Spleen (tissue), 7 donors: ENCODE measurements around the gene MEX3D.

Experiments
- CTCF ChIP-seq, 11 experiments: fragments of 200-600 bp in 7 of 11; fragments of 450-650 bp in 4 of 11; sonication (generic) in 4 of 11; IDR thresholded peaks in 8 of 11; conservative IDR thresholded peaks in 3 of 11; 1 replicate in 7 of 11; 2 replicates in 4 of 11; pipeline versions ENCODE4 v1.4.0 to v1.8.0; 2016 to 2021; ENCODE audit warnings: antibody characterized with exemption in 11 of 11, inconsistent platforms in 4 of 11, mild to moderate bottlenecking in 1 of 11
- POLR2A ChIP-seq, 3 donors: fragments of 450-650 bp; IDR thresholded peaks; one replicate each; pipeline ENCODE4 v1.5.1; 2017; ENCODE audit warnings: antibody characterized with exemption in 3 of 3, mild to moderate bottlenecking in 1 of 3
- POLR2AphosphoS5 ChIP-seq, 3 donors: sonication (generic); formaldehyde crosslinking; IDR thresholded peaks; one replicate each; pipeline ENCODE4 v1.5.1; 2017; ENCODE audit warnings: antibody characterized with exemption in 3 of 3
- donor health status: DM: no; HTN: no; CAD: no; lungs with moderate emphysema.
- donor health status: DM: no; HTN: no; CAD: no.
- donor health status: DM: no; HTN: no; CAD: no.

- TF ChIP-seq CTCF (IDR thresholded peaks at IDR 0.05 in 8 of 11, conservative IDR thresholded peaks at IDR 0.05 in 3 of 11) = no peak
- TF ChIP-seq POLR2A (IDR thresholded peaks at IDR 0.05) = no peak
- no peak for TF ChIP-seq POLR2AphosphoS5 (IDR thresholded peaks at IDR 0.05)
Observed at GRCh38 chr19:1510807-1511206, 57.3 kb downstream of the MEX3D start.
